HG03521 (cell line): ENCODE results near the gene ACKR2.

Source experiments
- ATAC-seq: cut with Tn5 transposase; IDR thresholded peaks from one replicate; pipeline ENCODE4 v1.9.1; 2021; ENCODE audit warnings: mild to moderate bottlenecking, moderate library complexity; ENCODE audit not compliant: unreplicated experiment

The ACKR2 gene

GRCh38 chr3:42829083-42829627, 19.9 kb downstream of the ACKR2 start:
- ATAC-seq = no peak

- ATAC-seq = no peak
Measured at GRCh38 chr3:42829628-42830436, 20.6 kb downstream of the ACKR2 start.

GRCh38 chr3:42830437-42831320, 21.4 kb downstream of the ACKR2 start:
- ATAC-seq = no peak

- ATAC-seq = no peak
Measured at GRCh38 chr3:42831321-42831713, 22.1 kb downstream of the ACKR2 start.

- ATAC-seq = no peak
Measured at GRCh38 chr3:42836150-42837123, 27.2 kb downstream of the ACKR2 start.

GRCh38 chr3:42838571-42838970, 29.3 kb downstream of the ACKR2 start:
- ATAC-seq = no peak

GRCh38 chr3:42839616-42840015, 30.4 kb downstream of the ACKR2 start:
- ATAC-seq = peak; percentile 98

- ATAC-seq = no peak
Measured at GRCh38 chr3:42841332-42841731, 32.1 kb downstream of the ACKR2 start.

GRCh38 chr3:42843713-42844411, 34.6 kb downstream of the ACKR2 start:
- ATAC-seq = no peak

GRCh38 chr3:42844412-42844713, 35.1 kb downstream of the ACKR2 start:
- no peak for ATAC-seq

- ATAC-seq = no peak
Measured at GRCh38 chr3:42844815-42845214, 35.6 kb downstream of the ACKR2 start.

- no peak for ATAC-seq
Measured at GRCh38 chr3:42846685-42847522, 37.7 kb downstream of the ACKR2 start.

- no peak for ATAC-seq
Measured at GRCh38 chr3:42847731-42848130, 38.5 kb downstream of the ACKR2 start.

GRCh38 chr3:42849017-42849416, 39.8 kb downstream of the ACKR2 start:
- ATAC-seq = no peak

- no peak for ATAC-seq
Measured at GRCh38 chr3:42850263-42850662, 41.0 kb downstream of the ACKR2 start.

GRCh38 chr3:42851228-42851834, 42.1 kb downstream of the ACKR2 start:
- no peak for ATAC-seq

- no peak for ATAC-seq
Measured at GRCh38 chr3:42852441-42852840, 43.2 kb downstream of the ACKR2 start.

GRCh38 chr3:42853056-42853455, 43.8 kb downstream of the ACKR2 start:
- ATAC-seq = no peak
